Thoracic aorta (tissue), 2 donors: ENCODE data around the gene TCF15. TPM values are rescaled to one million over a fixed set of nuclear protein-coding genes. Genes with fewer than 3 reads are reported as not detected.

ENCODE experiments used
- ATAC-seq: fragments of 150-250 bp; one replicate; pipeline ENCODE4 v1.8.0; 2017; ENCODE audit warnings: low read depth; ENCODE audit not compliant: insufficient number of reproducible peaks, low FRiP score
- DNase-seq: peaks from one replicate; pipeline ENCODE4 v3.0.0-alpha.2; 2020; ENCODE audit warnings: low spot score
- H3K27ac ChIP-seq, 2 donors: fragments of 200-600 bp; sonication (generic); 1 replicate in 1 of 2; 2 replicates in 1 of 2; pipeline ENCODE4 v1.5.1; 2016; ENCODE audit warnings: mild to moderate bottlenecking in 2 of 2, moderate library complexity in 2 of 2
- H3K27me3 ChIP-seq: fragments of 200-600 bp; sonication (generic); replicated peaks from 2 replicates; pipeline ENCODE4 v1.6.0; 2016; ENCODE audit warnings: mild to moderate bottlenecking; ENCODE audit not compliant: insufficient read depth
- H3K36me3 ChIP-seq: fragments of 200-600 bp; sonication (generic); one replicate; pipeline ENCODE4 v1.5.1; 2016
- H3K4me1 ChIP-seq, 2 donors: fragments of 200-600 bp; sonication (generic); 1 replicate in 1 of 2; 2 replicates in 1 of 2; pipeline versions ENCODE4 v1.5.1 to v1.6.0; 2016; ENCODE audit warnings: low read depth in 2 of 2, mild to moderate bottlenecking in 1 of 2; ENCODE audit not compliant: control insufficient read depth in 1 of 2
- H3K4me3 ChIP-seq: fragments of 200-600 bp; sonication (generic); 2 replicates; pipeline ENCODE4 v1.5.1; 2016; ENCODE audit warnings: mild to moderate bottlenecking
- H3K9me3 ChIP-seq: fragments of 200-600 bp; sonication (generic); 2 replicates; pipeline ENCODE4 v1.5.1; 2016
- CTCF ChIP-seq: fragments of 200-600 bp; sonication (generic); IDR thresholded peaks from one replicate; pipeline ENCODE4 v1.5.1; 2019; ENCODE audit warnings: antibody characterized with exemption
- total RNA-seq, 2 donors: library from RNA; depleted of rRNA; stranded (reverse); fragments of >200 nt; gene quantifications; one replicate each; pipeline versions ENCODE4 v1.1.0 to v1.2.3, GENCODE V29; 2016

TCF15 gene
- total RNA-seq, 2 donors from 2014 or later = not detected

- Histone ChIP-seq H3K4me3 (no peak overlapping the region), H3K9me3 (peaks cover 6% of the 10 kb centered on the region), H3K4me1 (no peaks in the 10 kb centered on the region), H3K36me3 (no peaks in the 10 kb centered on the region), H3K27me3 (no peaks in the 10 kb centered on the region), H3K27ac (no peak overlapping the region)
- ATAC-seq = no peak
- TF ChIP-seq CTCF = no peak
- DNase-seq = no peak
Observed at GRCh38 chr20:618980-619379, 8.9 kb upstream of the TCF15 start.

GRCh38 chr20:617934-618690 is 8.0 kb upstream of the TCF15 start:
- Histone ChIP-seq H3K27me3 (no peaks in the 10 kb centered on the region), H3K27ac (no peak overlapping the region), H3K36me3 (no peaks in the 10 kb centered on the region), H3K4me3 (no peak overlapping the region), H3K9me3 (peaks cover 6% of the 10 kb centered on the region), H3K4me1 (no peaks in the 10 kb centered on the region)
- no peak for ATAC-seq
- TF ChIP-seq CTCF = no peak
- no peak for DNase-seq

GRCh38 chr20:615514-615913 is 5.4 kb upstream of the TCF15 start:
- DNase-seq = no peak
- TF ChIP-seq CTCF = no peak
- no peak for ATAC-seq
- peaks cover 8% of the 10 kb centered on the region for H3K27me3 ChIP-seq
- H3K9me3 ChIP-seq = peaks cover 6% of the 10 kb centered on the region
- H3K27ac ChIP-seq = no peak overlapping the region
- H3K4me3 ChIP-seq = no peak overlapping the region
- H3K36me3 ChIP-seq = no peaks in the 10 kb centered on the region
- no peaks in the 10 kb centered on the region for H3K4me1 ChIP-seq

- no peak overlapping the region for H3K4me3 ChIP-seq
- ATAC-seq (no peak), DNase-seq (no peak)
- peaks cover 13% of the 10 kb centered on the region for H3K27me3 ChIP-seq
- no peak overlapping the region for H3K27ac ChIP-seq
- no peaks in the 10 kb centered on the region for H3K36me3 ChIP-seq
- H3K4me1 ChIP-seq = no peaks in the 10 kb centered on the region
- no peaks in the 10 kb centered on the region for H3K9me3 ChIP-seq
- TF ChIP-seq CTCF = no peak
Observed at GRCh38 chr20:611843-612185, 1.7 kb upstream of the TCF15 start.

- Histone ChIP-seq H3K9me3 (no peaks in the 10 kb centered on the region), H3K27ac (no peak overlapping the region), H3K27me3 (peaks cover 13% of the 10 kb centered on the region), H3K36me3 (no peaks in the 10 kb centered on the region), H3K4me1 (no peaks in the 10 kb centered on the region), H3K4me3 (no peak overlapping the region)
- no peak for DNase-seq
- TF ChIP-seq CTCF = no peak
- no peak for ATAC-seq
Observed at GRCh38 chr20:611047-611842, 1.1 kb upstream of the TCF15 start.
